ENCODE data around the gene PLB1. TPM values are rescaled to one million over a fixed set of nuclear protein-coding genes. Genes with fewer than 3 reads are reported as not detected.

Gene PLB1
- total and polyA plus RNA-seq, 2 donors (not counting 1 experiment from before 2014, with no cell fraction given) = 0.25 to 0.51 TPM

DNA sequence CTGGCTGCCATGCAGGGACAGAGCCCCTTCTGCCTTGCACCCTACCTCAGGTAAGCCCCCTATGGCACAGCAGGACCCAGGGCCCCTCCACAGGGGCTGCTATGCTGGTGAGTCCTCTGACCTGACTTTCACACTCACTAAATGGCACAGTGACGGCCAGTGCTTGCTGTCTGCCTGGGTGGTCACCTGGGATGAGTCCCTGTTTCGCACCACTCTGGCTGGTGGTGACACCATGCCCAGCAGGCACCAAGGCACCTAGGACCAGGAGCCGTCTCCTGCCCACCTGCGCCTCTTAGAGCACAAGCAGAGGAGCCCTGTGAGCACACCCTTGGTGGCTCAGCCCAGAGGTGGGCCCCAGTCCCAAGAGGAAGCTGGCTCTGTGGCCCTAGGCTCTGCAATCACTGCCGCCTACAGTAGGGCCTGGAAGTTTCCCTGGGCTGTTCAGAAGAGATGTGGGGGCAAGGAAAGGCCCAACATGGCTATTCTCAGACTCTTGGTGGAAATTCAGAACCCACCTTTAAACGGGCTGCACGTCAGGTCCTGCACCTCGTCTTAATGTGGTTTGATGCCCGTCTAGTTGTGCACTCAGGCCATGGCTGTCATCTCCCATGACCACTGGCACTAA, 96.0 kb downstream of the PLB1 start:
- Mint-ChIP-seq H3K4me3 (no peak overlapping the region), H3K27ac (no peak overlapping the region), H3K27me3 (peaks cover 11% of the 10 kb centered on the region), H3K9me3 (ENCODE audit: insufficient read depth) (no peaks in the 10 kb centered on the region), H3K4me1 (peaks cover 10% of the 10 kb centered on the region)
- Histone ChIP-seq H3K9me3 (ENCODE audit: control extremely low read depth in 1 of 3, control insufficient read depth in 2 of 3, insufficient read depth in 1 of 3, low read length in 2 of 3) (no peaks in the 10 kb centered on the region), H3K79me2 (ENCODE audit: control insufficient read depth, insufficient read depth, low read length) (no peaks in the 10 kb centered on the region), H3K4me1 (ENCODE audit: control insufficient read depth in 2 of 2, insufficient read depth in 2 of 2, low read length in 2 of 2) (peaks cover 3 to 17% of the 10 kb centered on the region in 2 donors), H3K4me3 (ENCODE audit: control extremely low read depth in 1 of 5, extremely low read depth in 1 of 5, insufficient read depth in 1 of 5, low read depth in 2 of 5, low read length in 4 of 5) (no peak overlapping the region), H4K20me1 (ENCODE audit: control insufficient read depth, insufficient read depth, low read length, poor library complexity, severe bottlenecking) (no peaks in the 10 kb centered on the region), H3K4me2 (replicated peaks; ENCODE audit: low read depth, low read length, poor library complexity, severe bottlenecking) (no peak overlapping the region), H3K27ac (ENCODE audit: low read length in 2 of 2) (no peak overlapping the region), H3K36me3 (replicated peaks in 1 of 2; ENCODE audit: control extremely low read depth in 1 of 2, control insufficient read depth in 1 of 2, extremely low read depth in 1 of 2, insufficient read depth in 2 of 2, low read length in 1 of 2) (no peaks in the 10 kb centered on the region), H2AFZ (ENCODE audit: insufficient read depth, low read depth, low read length, poor library complexity, severe bottlenecking) (no peak overlapping the region), H3K27me3 (replicated peaks in 1 of 4; ENCODE audit: control extremely low read depth in 1 of 4, control insufficient read depth in 3 of 4, insufficient read depth in 4 of 4, low read length in 3 of 4) (peaks cover 0 to 3% (median 0%) of the 10 kb centered on the region in 4 experiments), H3K9ac (ENCODE audit: low read length) (no peak overlapping the region)
- TF ChIP-seq EZH2 (IDR thresholded peaks at IDR 0.05; ENCODE audit: borderline replicate concordance, insufficient read depth, low read depth, low read length, poor library complexity, severe bottlenecking) = no peak
- TF ChIP-seq, protein P1, sequence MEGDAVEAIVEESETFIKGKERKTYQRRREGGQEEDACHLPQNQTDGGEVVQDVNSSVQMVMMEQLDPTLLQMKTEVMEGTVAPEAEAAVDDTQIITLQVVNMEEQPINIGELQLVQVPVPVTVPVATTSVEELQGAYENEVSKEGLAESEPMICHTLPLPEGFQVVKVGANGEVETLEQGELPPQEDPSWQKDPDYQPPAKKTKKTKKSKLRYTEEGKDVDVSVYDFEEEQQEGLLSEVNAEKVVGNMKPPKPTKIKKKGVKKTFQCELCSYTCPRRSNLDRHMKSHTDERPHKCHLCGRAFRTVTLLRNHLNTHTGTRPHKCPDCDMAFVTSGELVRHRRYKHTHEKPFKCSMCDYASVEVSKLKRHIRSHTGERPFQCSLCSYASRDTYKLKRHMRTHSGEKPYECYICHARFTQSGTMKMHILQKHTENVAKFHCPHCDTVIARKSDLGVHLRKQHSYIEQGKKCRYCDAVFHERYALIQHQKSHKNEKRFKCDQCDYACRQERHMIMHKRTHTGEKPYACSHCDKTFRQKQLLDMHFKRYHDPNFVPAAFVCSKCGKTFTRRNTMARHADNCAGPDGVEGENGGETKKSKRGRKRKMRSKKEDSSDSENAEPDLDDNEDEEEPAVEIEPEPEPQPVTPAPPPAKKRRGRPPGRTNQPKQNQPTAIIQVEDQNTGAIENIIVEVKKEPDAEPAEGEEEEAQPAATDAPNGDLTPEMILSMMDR (IDR thresholded peaks at IDR 0.05) = no peak
- ChIA-PET POLR2A (no interaction called here), CTCF (no interaction called here)
- WGBS (ENCODE audit: insufficient coverage) = 93% methylated on average over 9 of the region's 9 CpGs
- ATAC-seq (ENCODE audit: low read depth) (no peak), DNase-seq (no peak)
- intact Hi-C loops (cut with micrococcal nuclease) = loop anchor here (5.0 kb wide), 1 partner anchor 220 kb away; the partner anchor contains the start of gene SPDYA

DNA sequence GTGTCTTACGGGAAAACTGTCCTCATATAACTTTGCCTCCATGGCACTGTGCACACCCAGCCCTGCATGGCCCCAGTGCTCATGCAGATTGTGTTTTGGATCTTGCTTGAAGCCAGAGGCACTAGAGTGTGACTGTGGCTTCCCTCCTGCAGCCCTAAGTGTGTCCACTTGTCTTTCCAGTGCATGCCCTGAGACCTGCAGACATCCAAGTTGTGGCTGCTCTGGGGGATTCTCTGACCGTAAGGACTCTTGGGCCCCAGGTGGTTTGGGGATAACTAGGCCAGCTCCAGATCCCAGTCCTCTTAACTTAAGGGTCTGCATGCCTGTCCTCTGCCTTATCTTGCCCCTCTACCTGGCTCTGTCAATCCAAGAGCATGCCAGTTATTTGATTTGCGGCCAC, 96.6 kb downstream of the PLB1 start:
- TF ChIP-seq, protein P1 (IDR thresholded peaks at IDR 0.05) = no peak
- no peak for TF ChIP-seq EZH2 (IDR thresholded peaks at IDR 0.05; ENCODE audit: borderline replicate concordance, insufficient read depth, low read depth, low read length, poor library complexity, severe bottlenecking)
- Mint-ChIP-seq H3K27ac (no peak overlapping the region), H3K9me3 (ENCODE audit: insufficient read depth) (no peaks in the 10 kb centered on the region), H3K4me3 (no peak overlapping the region), H3K4me1 (peaks cover 10% of the 10 kb centered on the region), H3K27me3 (peaks cover 11% of the 10 kb centered on the region)
- WGBS (ENCODE audit: insufficient coverage) = 100% methylated on average over 1 of the region's 3 CpGs
- Histone ChIP-seq H3K27ac (ENCODE audit: low read length in 2 of 2) (no peak overlapping the region), H3K36me3 (replicated peaks in 1 of 2; ENCODE audit: control extremely low read depth in 1 of 2, control insufficient read depth in 1 of 2, extremely low read depth in 1 of 2, insufficient read depth in 2 of 2, low read length in 1 of 2) (no peaks in the 10 kb centered on the region), H3K27me3 (replicated peaks in 1 of 4; ENCODE audit: control extremely low read depth in 1 of 4, control insufficient read depth in 3 of 4, insufficient read depth in 4 of 4, low read length in 3 of 4) (no peaks in the 10 kb centered on the region), H3K4me1 (ENCODE audit: control insufficient read depth in 2 of 2, insufficient read depth in 2 of 2, low read length in 2 of 2) (peaks cover 3 to 14% of the 10 kb centered on the region in 2 donors), H3K4me3 (ENCODE audit: control extremely low read depth in 1 of 5, extremely low read depth in 1 of 5, insufficient read depth in 1 of 5, low read depth in 2 of 5, low read length in 4 of 5) (no peak overlapping the region), H4K20me1 (ENCODE audit: control insufficient read depth, insufficient read depth, low read length, poor library complexity, severe bottlenecking) (no peaks in the 10 kb centered on the region), H3K79me2 (ENCODE audit: control insufficient read depth, insufficient read depth, low read length) (no peaks in the 10 kb centered on the region), H3K4me2 (replicated peaks; ENCODE audit: low read depth, low read length, poor library complexity, severe bottlenecking) (no peak overlapping the region), H3K9ac (ENCODE audit: low read length) (no peak overlapping the region), H2AFZ (ENCODE audit: insufficient read depth, low read depth, low read length, poor library complexity, severe bottlenecking) (no peak overlapping the region), H3K9me3 (ENCODE audit: control extremely low read depth in 1 of 3, control insufficient read depth in 2 of 3, insufficient read depth in 1 of 3, low read length in 2 of 3) (no peaks in the 10 kb centered on the region)
- intact Hi-C loops (cut with micrococcal nuclease) = loop anchor here (5.0 kb wide), 1 partner anchor 220 kb away; the partner anchor contains the start of gene SPDYA
- no peak for DNase-seq
- POLR2A ChIA-PET = no interaction called here
- CTCF ChIA-PET = interaction anchor here (0.7 to 5.5 kb wide), 7 partner anchors 12 to 889 kb away, joined by 3 to 112 read pairs (median 12); partner anchors contain the start of gene PPP1CB
- no peak for ATAC-seq (ENCODE audit: low read depth)
